PC-3 (cell line): ENCODE data around the gene ABTB2. TPM values are rescaled to one million over a fixed set of nuclear protein-coding genes. Genes with fewer than 3 reads are reported as not detected.

ENCODE experiments used
- ATAC-seq: fragments of 200-7000 bp; cut with Tn5 transposase; 2 replicates; pipeline ENCODE4 v1.9.1; 2020; ENCODE audit warnings: mild to moderate bottlenecking, moderate library complexity
- BruUV-seq: library from RNA; stranded (reverse); fragments of 400-500 nt; replicated peaks from 2 replicates; lab custom pipeline; 2021; lab: Mats Ljungman, UMichigan
- CTCF ChIA-PET: fragments of 300-600 bp; sonication (Branson Sonifier 250); formaldehyde crosslinking; loops from one replicate; lab custom pipeline; 2022; ENCODE audit warnings: antibody characterized with exemption; lab: Charles Lee
- POLR2A ChIA-PET: fragments of 300-600 bp; sonication (Branson Sonifier 250); formaldehyde crosslinking; loops from one replicate; lab custom pipeline; 2022; ENCODE audit warnings: antibody characterized with exemption; ENCODE audit not compliant: unreplicated experiment; lab: Charles Lee
- DNase-seq: peaks from one replicate; pipeline ENCODE4 v3.0.0-alpha.2; 2015
- H2AFZ ChIP-seq: fragments of 300-600 bp; sonication (generic); 2 replicates; pipeline ENCODE4 v1.6.0; 2016; ENCODE audit warnings: antibody characterized with exemption, low read length
- H3F3A ChIP-seq: fragments of 300-600 bp; sonication (generic); one replicate; pipeline ENCODE4 v1.6.0; 2017; ENCODE audit warnings: antibody characterized with exemption, low read length, control low read depth, mild to moderate bottlenecking; ENCODE audit not compliant: unreplicated experiment
- H3K27ac ChIP-seq: fragments of 300-600 bp; sonication (generic); 2 replicates; pipeline ENCODE4 v1.5.1; 2016; ENCODE audit warnings: mild to moderate bottlenecking, low read length
- H3K27me3 ChIP-seq: fragments of 300-600 bp; sonication (generic); 2 replicates; pipeline ENCODE4 v1.6.1; 2016; ENCODE audit warnings: low read length, mixed read lengths
- H3K36me3 ChIP-seq: fragments of 300-600 bp; sonication (generic); 2 replicates; pipeline ENCODE4 v1.6.1; 2016; ENCODE audit warnings: low read depth, mixed run types, low read length, mixed read lengths
- H3K4me1 ChIP-seq: fragments of 300-600 bp; sonication (generic); 2 replicates; pipeline ENCODE4 v1.5.1; 2016; ENCODE audit warnings: low read length; ENCODE audit not compliant: insufficient read depth
- H3K4me2 ChIP-seq: fragments of 300-600 bp; sonication (generic); 2 replicates; pipeline ENCODE4 v1.6.0; 2016; ENCODE audit warnings: low read length
- H3K4me3 ChIP-seq: fragments of 300-600 bp; sonication (generic); 2 replicates; pipeline ENCODE4 v1.5.1; 2016; ENCODE audit warnings: mild to moderate bottlenecking, low read length, mixed read lengths
- H3K79me2 ChIP-seq: fragments of 300-600 bp; sonication (generic); 2 replicates; pipeline ENCODE4 v1.6.1; 2017; ENCODE audit warnings: low read length, mixed read lengths
- H3K9ac ChIP-seq: fragments of 300-600 bp; sonication (generic); 2 replicates; pipeline ENCODE4 v1.6.0; 2016; ENCODE audit warnings: mild to moderate bottlenecking, low read length
- H3K9me2 ChIP-seq: fragments of 300-600 bp; sonication (generic); replicated peaks from 2 replicates; pipeline ENCODE4 v1.6.1; 2016; ENCODE audit warnings: mixed run types, low read length, mixed read lengths
- H3K9me3 ChIP-seq: fragments of 300-600 bp; sonication (generic); 2 replicates; pipeline ENCODE4 v1.6.1; 2016; ENCODE audit warnings: low read length, mixed read lengths
- H4K20me1 ChIP-seq: fragments of 300-600 bp; sonication (generic); 2 replicates; pipeline ENCODE4 v1.6.1; 2016; ENCODE audit warnings: low read length, mixed read lengths
- CTCF ChIP-seq: fragments of 300-600 bp; sonication (generic); conservative IDR thresholded peaks from 2 replicates; pipeline ENCODE4 v1.5.1; 2017; ENCODE audit warnings: antibody characterized with exemption, low read depth, mild to moderate bottlenecking, low read length
- EZH2 ChIP-seq: fragments of 300-600 bp; sonication (generic); IDR thresholded peaks from one replicate; pipeline ENCODE4 v1.6.1; 2017; ENCODE audit warnings: antibody characterized with exemption, mild to moderate bottlenecking, low read length; ENCODE audit not compliant: unreplicated experiment
- EZH2phosphoT487 ChIP-seq: fragments of 300-600 bp; sonication (generic); IDR thresholded peaks from 2 replicates; pipeline ENCODE4 v1.6.1; 2018; ENCODE audit warnings: mild to moderate bottlenecking, antibody characterized with exemption, low read length, borderline replicate concordance
- intact Hi-C: fragments of 100-400 bp; cut with micrococcal nuclease; formaldehyde crosslinking; loops from 2 replicates; pipeline ENCODE4 v1.9.0; 2023
- total RNA-seq: library from RNA; depleted of rRNA; stranded (reverse); fragments of >200 nt; gene quantifications from 2 replicates; pipeline ENCODE4 v1.2.3, GENCODE V29; 2014

The ABTB2 gene
- total RNA-seq, 1 experiment from 2014 or later, result 5.2 TPM

- ChIA-PET CTCF (interaction anchor here (1.3 kb wide), 1 partner anchor 24 kb away, joined by 4 read pairs; no protein-coding TSS in a partner anchor), POLR2A (no interaction called here)
- BruUV-seq, result no TSS peak
Observed at GRCh38 chr11:34150494-34151151, 207.2 kb downstream of the ABTB2 start.

GRCh38 chr11:34149786-34150185 lies 208.0 kb downstream of the ABTB2 start:
- H3F3A ChIP-seq, result no peaks in the 10 kb centered on the region
- H3K9ac ChIP-seq, result no peak overlapping the region
- no peak overlapping the region for H3K4me2 ChIP-seq
- ChIA-PET CTCF (interaction anchor here (1.3 kb wide), 1 partner anchor 25 kb away, joined by 4 read pairs; no protein-coding TSS in a partner anchor), POLR2A (no interaction called here)
- H3K9me2 ChIP-seq, result no peaks in the 10 kb centered on the region
- H4K20me1 ChIP-seq, result no peaks in the 10 kb centered on the region
- intact Hi-C loops, result no loop called here
- no peaks in the 10 kb centered on the region for H3K9me3 ChIP-seq
- H3K27me3 ChIP-seq, result no peaks in the 10 kb centered on the region
- DNase-seq (peak; percentile 7), ATAC-seq (peak; percentile 67)
- H3K79me2 ChIP-seq, result no peaks in the 10 kb centered on the region
- H2AFZ ChIP-seq, result no peak overlapping the region
- BruUV-seq, result no TSS peak
- no peak overlapping the region for H3K27ac ChIP-seq
- no peak overlapping the region for H3K4me3 ChIP-seq
- peaks cover 26% of the 10 kb centered on the region for H3K36me3 ChIP-seq
- peak; percentile 55 for TF ChIP-seq CTCF
- TF ChIP-seq EZH2, result no peak
- no peaks in the 10 kb centered on the region for H3K4me1 ChIP-seq

More at GRCh38 chr11:34150494-34151151, 207.2 kb downstream of the ABTB2 start:
- Histone ChIP-seq H4K20me1 (no peaks in the 10 kb centered on the region), H3K4me3 (no peak overlapping the region), H2AFZ (no peak overlapping the region), H3K27me3 (no peaks in the 10 kb centered on the region), H3K9me3 (no peaks in the 10 kb centered on the region), H3K9me2 (no peaks in the 10 kb centered on the region), H3K79me2 (no peaks in the 10 kb centered on the region), H3K27ac (no peak overlapping the region), H3K4me1 (no peaks in the 10 kb centered on the region), H3K9ac (no peak overlapping the region), H3F3A (no peaks in the 10 kb centered on the region), H3K36me3 (peaks cover 18% of the 10 kb centered on the region; the same call in 1 of the 2 replicates), H3K4me2 (no peak overlapping the region)
- no peak for ATAC-seq
- intact Hi-C loops, result no loop called here
- no peak for DNase-seq
- TF ChIP-seq CTCF, result no peak
- TF ChIP-seq EZH2phosphoT487, result no peak
- TF ChIP-seq EZH2, result no peak

GRCh38 chr11:34149274-34149673 lies 208.5 kb downstream of the ABTB2 start:
- intact Hi-C loops, result no loop called here

More at GRCh38 chr11:34149274-34149673, 208.5 kb downstream of the ABTB2 start:
- H3K4me2 ChIP-seq, result no peak overlapping the region
- no peaks in the 10 kb centered on the region for H3K9me3 ChIP-seq
- no peaks in the 10 kb centered on the region for H3K79me2 ChIP-seq
- TF ChIP-seq EZH2phosphoT487, result no peak
- no peak for TF ChIP-seq CTCF
- TF ChIP-seq EZH2, result no peak
- no TSS peak for BruUV-seq
- ChIA-PET CTCF (no interaction called here), POLR2A (no interaction called here)
- H4K20me1 ChIP-seq, result no peaks in the 10 kb centered on the region
- no peak overlapping the region for H3K9ac ChIP-seq
- H2AFZ ChIP-seq, result no peak overlapping the region
- no peaks in the 10 kb centered on the region for H3K4me1 ChIP-seq
- peaks cover 29% of the 10 kb centered on the region for H3K36me3 ChIP-seq
- H3K27me3 ChIP-seq, result no peaks in the 10 kb centered on the region
- H3K27ac ChIP-seq, result no peak overlapping the region
- ATAC-seq, result no peak
- H3K4me3 ChIP-seq, result no peak overlapping the region
- no peaks in the 10 kb centered on the region for H3F3A ChIP-seq
- H3K9me2 ChIP-seq, result no peaks in the 10 kb centered on the region
- no peak for DNase-seq
